Measurements from ENCODE around the gene CHID1.

Gene CHID1

GRCh38 chr11:940496-941135, 30.0 kb upstream of the CHID1 start:
- H3K27ac Mint-ChIP-seq = peak overlapping the region; percentile 70 to 79
- DNase-seq (no peak), ATAC-seq (no peak)
- H3K4me3 Mint-ChIP-seq = peak overlapping the region; percentile 60 to 69
- no peaks in the 10 kb centered on the region for H3K9me3 Mint-ChIP-seq
- no peaks in the 10 kb centered on the region for H3K27me3 Mint-ChIP-seq
- H3K4me1 Mint-ChIP-seq = peaks cover 77% of the 10 kb centered on the region

- H3K4me1 Mint-ChIP-seq = peaks cover 85% of the 10 kb centered on the region
- H3K9me3 Mint-ChIP-seq = no peaks in the 10 kb centered on the region
- H3K4me3 Mint-ChIP-seq = peak overlapping the region in 1 of 2 donors; percentile 55
- H3K27me3 Mint-ChIP-seq = no peaks in the 10 kb centered on the region
- peak overlapping the region in 1 of 2 donors; percentile 63 for H3K27ac Mint-ChIP-seq
- DNase-seq (no peak), ATAC-seq (peak; percentile 71)
Observed at GRCh38 chr11:937841-938261, 27.2 kb upstream of the CHID1 start.

GRCh38 chr11:936199-936598, 25.6 kb upstream of the CHID1 start:
- H3K9me3 Mint-ChIP-seq = no peaks in the 10 kb centered on the region
- H3K27me3 Mint-ChIP-seq = no peaks in the 10 kb centered on the region
- H3K4me3 Mint-ChIP-seq = no peak overlapping the region
- no peak overlapping the region for H3K27ac Mint-ChIP-seq
- H3K4me1 Mint-ChIP-seq = peaks cover 84% of the 10 kb centered on the region
- DNase-seq (no peak), ATAC-seq (no peak)

- Mint-ChIP-seq H3K4me1 (peaks cover 74% of the 10 kb centered on the region), H3K9me3 (no peaks in the 10 kb centered on the region), H3K27me3 (no peaks in the 10 kb centered on the region), H3K4me3 (no peak overlapping the region), H3K27ac (no peak overlapping the region)
- ATAC-seq (no peak), DNase-seq (no peak)
Observed at GRCh38 chr11:934527-934926, 23.9 kb upstream of the CHID1 start.

GRCh38 chr11:933936-934335, 23.3 kb upstream of the CHID1 start:
- no peaks in the 10 kb centered on the region for H3K9me3 Mint-ChIP-seq
- H3K4me1 Mint-ChIP-seq = peaks cover 71% of the 10 kb centered on the region
- H3K27ac Mint-ChIP-seq = no peak overlapping the region
- H3K27me3 Mint-ChIP-seq = no peaks in the 10 kb centered on the region
- ATAC-seq (no peak), DNase-seq (no peak)
- H3K4me3 Mint-ChIP-seq = no peak overlapping the region

GRCh38 chr11:933142-933851, 22.7 kb upstream of the CHID1 start:
- Mint-ChIP-seq H3K27me3 (no peaks in the 10 kb centered on the region), H3K4me3 (peak overlapping the region in 1 of 2 donors; percentile 26), H3K4me1 (peaks cover 72% of the 10 kb centered on the region), H3K9me3 (no peaks in the 10 kb centered on the region), H3K27ac (peak overlapping the region in 1 of 2 donors; percentile 5)
- DNase-seq = no peak
- ATAC-seq = no peak

GRCh38 chr11:932435-932834, 21.8 kb upstream of the CHID1 start:
- no peak overlapping the region for H3K27ac Mint-ChIP-seq
- peak overlapping the region in 1 of 2 donors; percentile 26 for H3K4me3 Mint-ChIP-seq
- DNase-seq (no peak), ATAC-seq (no peak)
- H3K9me3 Mint-ChIP-seq = no peaks in the 10 kb centered on the region
- H3K4me1 Mint-ChIP-seq = peaks cover 72% of the 10 kb centered on the region
- H3K27me3 Mint-ChIP-seq = no peaks in the 10 kb centered on the region

- no peak for DNase-seq
- no peaks in the 10 kb centered on the region for H3K9me3 Mint-ChIP-seq
- H3K4me1 Mint-ChIP-seq = peaks cover 72% of the 10 kb centered on the region
- ATAC-seq = no peak
- no peak overlapping the region for H3K4me3 Mint-ChIP-seq
- no peak overlapping the region for H3K27ac Mint-ChIP-seq
- H3K27me3 Mint-ChIP-seq = no peaks in the 10 kb centered on the region
Observed at GRCh38 chr11:931385-931784, 20.8 kb upstream of the CHID1 start.

GRCh38 chr11:929405-929804, 18.8 kb upstream of the CHID1 start:
- DNase-seq = no peak
- no peak for ATAC-seq
- H3K27ac Mint-ChIP-seq = no peak overlapping the region
- no peaks in the 10 kb centered on the region for H3K27me3 Mint-ChIP-seq
- H3K9me3 Mint-ChIP-seq = no peaks in the 10 kb centered on the region
- H3K4me1 Mint-ChIP-seq = peaks cover 63% of the 10 kb centered on the region
- no peak overlapping the region for H3K4me3 Mint-ChIP-seq

GRCh38 chr11:928786-929185, 18.2 kb upstream of the CHID1 start:
- no peak for ATAC-seq
- no peaks in the 10 kb centered on the region for H3K27me3 Mint-ChIP-seq
- H3K4me1 Mint-ChIP-seq = peaks cover 61% of the 10 kb centered on the region
- no peak for DNase-seq
- peak overlapping the region in 1 of 2 donors; percentile 2 for H3K4me3 Mint-ChIP-seq
- H3K27ac Mint-ChIP-seq = no peak overlapping the region
- no peaks in the 10 kb centered on the region for H3K9me3 Mint-ChIP-seq

- Mint-ChIP-seq H3K27ac (no peak overlapping the region), H3K4me3 (peak overlapping the region; percentile 85 to 88), H3K9me3 (no peaks in the 10 kb centered on the region), H3K4me1 (peaks cover 52% of the 10 kb centered on the region), H3K27me3 (no peaks in the 10 kb centered on the region)
- peak; percentile 50 for ATAC-seq
- DNase-seq = peak in 1 of 2 donors; percentile 32
Observed at GRCh38 chr11:927871-928270, 17.3 kb upstream of the CHID1 start.

GRCh38 chr11:926341-926916, 15.8 kb upstream of the CHID1 start:
- DNase-seq (no peak), ATAC-seq (peak; percentile 41)
- Mint-ChIP-seq H3K4me1 (peaks cover 43% of the 10 kb centered on the region), H3K4me3 (peak overlapping the region; percentile 85 to 88), H3K27ac (peak overlapping the region; percentile 52 to 76), H3K27me3 (no peaks in the 10 kb centered on the region), H3K9me3 (no peaks in the 10 kb centered on the region)

GRCh38 chr11:925496-926301, 15.1 kb upstream of the CHID1 start, which contains the start of gene AP2A2:
Gene AP2A2 (plus strand): TSS chr11:925870. CDS start chr11:926022, 152 bp downstream.
- no peaks in the 10 kb centered on the region for H3K27me3 Mint-ChIP-seq
- H3K9me3 Mint-ChIP-seq = no peaks in the 10 kb centered on the region
- H3K4me1 Mint-ChIP-seq = peaks cover 36% of the 10 kb centered on the region
- DNase-seq (peak; percentile 91 to 95), ATAC-seq (peak; percentile 82)
- peak within 1 kb of the TSS; percentile 52 to 76 for H3K27ac Mint-ChIP-seq
- peak within 1 kb of the TSS; percentile 85 to 88 for H3K4me3 Mint-ChIP-seq

GRCh38 chr11:925158-925495, 14.5 kb upstream of the CHID1 start:
- Mint-ChIP-seq H3K27ac (no peak overlapping the region), H3K27me3 (no peaks in the 10 kb centered on the region), H3K4me3 (no peak overlapping the region), H3K4me1 (peaks cover 34% of the 10 kb centered on the region), H3K9me3 (no peaks in the 10 kb centered on the region)
- ATAC-seq (peak; percentile 17), DNase-seq (no peak)

GRCh38 chr11:924406-925157, 14.0 kb upstream of the CHID1 start:
- no peak overlapping the region for H3K4me3 Mint-ChIP-seq
- ATAC-seq (no peak), DNase-seq (no peak)
- H3K9me3 Mint-ChIP-seq = no peaks in the 10 kb centered on the region
- no peak overlapping the region for H3K27ac Mint-ChIP-seq
- no peaks in the 10 kb centered on the region for H3K27me3 Mint-ChIP-seq
- peaks cover 34% of the 10 kb centered on the region for H3K4me1 Mint-ChIP-seq

All from stimulated activated naive CD8-positive, alpha-beta T cell treated with anti-CD3 and anti-CD28 coated beads, Interleukin-15, amount 100 ng/mL, for 72 hours (primary cell).